UCSD-AML1 (cell line): Measurements from ENCODE around the gene CKAP4.
"Not testable (repeated sequence)": the region's sequence is repeated elsewhere in the genome, so short reads cannot be mapped to it uniquely, and the experiment has no call there.

Experiments
- DNase-seq: peaks from one replicate; lab custom pipeline; 2025; ENCODE audit not compliant: unreplicated experiment; lab: John Stamatoyannopoulos, UW

CKAP4 gene, protein sequence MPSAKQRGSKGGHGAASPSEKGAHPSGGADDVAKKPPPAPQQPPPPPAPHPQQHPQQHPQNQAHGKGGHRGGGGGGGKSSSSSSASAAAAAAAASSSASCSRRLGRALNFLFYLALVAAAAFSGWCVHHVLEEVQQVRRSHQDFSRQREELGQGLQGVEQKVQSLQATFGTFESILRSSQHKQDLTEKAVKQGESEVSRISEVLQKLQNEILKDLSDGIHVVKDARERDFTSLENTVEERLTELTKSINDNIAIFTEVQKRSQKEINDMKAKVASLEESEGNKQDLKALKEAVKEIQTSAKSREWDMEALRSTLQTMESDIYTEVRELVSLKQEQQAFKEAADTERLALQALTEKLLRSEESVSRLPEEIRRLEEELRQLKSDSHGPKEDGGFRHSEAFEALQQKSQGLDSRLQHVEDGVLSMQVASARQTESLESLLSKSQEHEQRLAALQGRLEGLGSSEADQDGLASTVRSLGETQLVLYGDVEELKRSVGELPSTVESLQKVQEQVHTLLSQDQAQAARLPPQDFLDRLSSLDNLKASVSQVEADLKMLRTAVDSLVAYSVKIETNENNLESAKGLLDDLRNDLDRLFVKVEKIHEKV

DNA sequence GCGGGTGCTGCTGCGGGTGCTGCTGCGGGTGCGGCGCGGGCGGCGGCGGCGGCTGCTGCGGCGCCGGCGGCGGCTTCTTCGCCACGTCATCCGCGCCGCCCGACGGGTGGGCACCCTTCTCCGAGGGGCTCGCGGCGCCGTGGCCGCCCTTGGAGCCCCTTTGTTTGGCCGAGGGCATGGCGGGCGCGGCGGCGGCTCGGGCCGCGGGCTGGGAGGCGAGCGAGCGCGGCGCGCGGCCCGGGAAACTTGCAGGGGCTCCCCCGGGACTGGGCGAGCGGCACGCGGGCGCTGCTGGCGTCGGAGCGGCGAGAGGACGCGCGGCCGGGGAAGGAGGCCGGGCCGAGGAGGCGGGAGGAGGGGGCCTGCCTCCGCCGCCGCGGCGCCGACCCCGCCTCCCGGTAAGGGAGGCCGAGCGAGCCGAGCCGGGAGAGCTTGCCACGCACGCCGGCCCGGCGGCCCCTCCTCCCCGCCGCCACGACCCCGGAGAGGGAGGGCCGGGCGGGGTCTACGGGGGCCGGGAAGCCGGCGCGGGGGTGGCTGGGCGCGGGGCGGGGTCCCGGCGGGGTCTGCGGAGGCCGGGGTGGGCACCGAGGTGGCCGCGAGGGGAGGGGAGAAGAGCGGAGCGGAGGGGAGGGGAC is at the start of gene CKAP4:
TSS of gene CKAP4 (minus strand) at position 347 of the 638 bp plus-strand sequence. CDS start at position 178, 169 bp downstream.
- no peak for DNase-seq

DNA sequence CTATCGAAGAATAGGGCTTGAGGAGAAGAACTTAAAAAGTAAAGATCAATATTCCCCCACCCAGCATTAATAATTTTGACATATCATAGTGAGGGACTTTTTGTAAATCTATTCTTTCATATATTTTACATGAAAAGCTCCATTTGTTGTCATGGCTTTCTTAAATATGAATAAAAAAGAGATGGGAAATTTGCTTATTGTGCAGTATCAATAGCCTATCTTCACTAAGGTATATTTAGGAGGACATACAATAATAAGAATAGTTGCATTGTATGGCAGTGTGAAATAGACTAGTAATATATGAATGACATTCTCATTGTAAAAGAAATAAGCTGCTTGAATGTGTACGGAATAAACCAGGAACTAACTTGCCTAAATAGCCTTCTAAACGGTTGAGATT is 49.3 kb upstream of the CKAP4 start:
- no peak for DNase-seq

DNA sequence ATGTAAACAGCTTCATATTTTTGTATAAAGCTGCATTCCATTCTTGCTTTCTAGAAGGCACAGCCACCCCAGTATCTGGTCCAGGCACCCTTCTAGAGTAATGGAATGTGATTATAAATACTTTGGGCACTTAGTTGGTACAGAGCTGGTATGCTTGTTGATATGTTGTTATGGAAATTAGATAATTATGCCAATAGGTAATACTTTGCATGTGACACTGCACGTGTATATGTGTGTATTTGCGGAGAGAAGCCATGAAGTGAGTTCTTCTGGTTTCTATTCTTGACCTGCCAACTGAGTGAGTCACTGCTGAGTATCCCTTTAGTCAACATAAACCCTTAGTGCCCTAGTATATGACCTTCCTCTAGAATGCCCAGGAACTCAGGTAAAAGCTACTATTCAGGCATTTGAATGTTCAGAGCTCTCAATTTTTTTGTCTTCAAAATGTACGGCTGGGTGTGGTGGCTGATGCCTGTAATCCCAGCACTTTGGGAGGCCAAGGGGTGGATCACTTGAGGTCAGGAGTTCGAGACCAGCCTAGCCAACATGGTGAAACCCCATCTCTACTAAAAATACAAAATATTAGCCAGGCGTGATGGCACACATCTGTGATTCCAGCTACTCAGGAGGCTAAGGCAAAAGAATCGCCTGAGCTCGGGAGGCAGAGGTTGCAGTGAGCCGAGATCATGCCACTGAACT is 48.5 kb upstream of the CKAP4 start:
- DNase-seq, result no peak

DNA sequence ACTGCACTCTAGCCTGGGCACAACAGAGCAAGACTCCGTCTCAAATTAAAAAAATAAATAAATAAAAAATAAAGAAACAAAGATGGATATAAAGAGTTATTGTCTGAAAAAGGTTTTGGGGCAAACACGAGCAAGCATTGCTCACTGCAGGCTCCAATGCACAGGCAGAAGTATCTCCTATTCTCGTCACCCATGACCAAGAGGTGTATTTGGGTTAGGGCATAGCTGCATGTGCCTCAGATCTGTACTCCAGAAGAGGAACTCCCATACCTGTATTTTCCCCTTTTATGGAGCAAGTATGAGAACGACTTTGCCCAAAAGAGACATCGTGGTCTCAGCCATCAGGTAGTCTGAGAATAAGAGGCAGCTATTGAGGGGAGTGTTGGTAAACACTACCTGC is 44.5 kb upstream of the CKAP4 start:
- no peak for DNase-seq

DNA sequence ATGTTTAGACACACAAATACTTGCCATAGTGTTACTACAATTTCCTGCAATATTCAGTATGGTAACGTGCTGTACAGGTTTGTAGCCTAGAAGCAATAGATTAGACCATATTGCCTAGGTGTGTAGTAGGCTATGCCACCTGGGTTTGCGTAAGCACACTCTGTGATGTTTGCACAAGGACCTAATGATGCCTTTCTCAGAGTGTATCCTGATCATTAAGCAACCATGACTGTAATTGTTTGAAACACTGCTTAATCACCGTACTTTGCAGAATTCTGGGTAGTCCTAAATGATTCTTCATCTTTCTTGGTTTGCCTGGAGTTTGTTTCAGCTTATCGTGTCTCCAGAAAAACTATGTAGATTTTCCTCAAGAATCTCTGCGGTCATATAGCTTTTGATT is 43.5 kb upstream of the CKAP4 start:
- DNase-seq, result no peak

DNA sequence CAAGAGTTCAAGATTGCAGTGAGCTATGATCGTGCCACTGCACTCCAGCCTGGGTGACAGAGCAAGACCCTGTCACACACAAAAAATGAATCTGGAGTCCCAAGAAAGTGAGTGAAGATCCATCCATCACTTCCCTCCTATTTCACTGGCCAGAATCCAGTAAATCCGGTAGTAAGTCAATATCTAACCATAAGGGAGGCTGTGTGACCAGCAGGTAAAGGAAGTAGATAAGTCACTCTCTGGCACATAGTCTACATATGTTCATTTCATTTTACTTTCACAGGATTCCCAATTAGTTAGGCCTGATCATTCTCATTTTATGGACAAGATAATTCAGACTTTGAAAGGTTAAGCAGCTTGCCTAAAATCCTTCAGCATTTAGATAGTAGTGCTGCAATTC is 42.8 kb upstream of the CKAP4 start:
- no peak for DNase-seq

DNA sequence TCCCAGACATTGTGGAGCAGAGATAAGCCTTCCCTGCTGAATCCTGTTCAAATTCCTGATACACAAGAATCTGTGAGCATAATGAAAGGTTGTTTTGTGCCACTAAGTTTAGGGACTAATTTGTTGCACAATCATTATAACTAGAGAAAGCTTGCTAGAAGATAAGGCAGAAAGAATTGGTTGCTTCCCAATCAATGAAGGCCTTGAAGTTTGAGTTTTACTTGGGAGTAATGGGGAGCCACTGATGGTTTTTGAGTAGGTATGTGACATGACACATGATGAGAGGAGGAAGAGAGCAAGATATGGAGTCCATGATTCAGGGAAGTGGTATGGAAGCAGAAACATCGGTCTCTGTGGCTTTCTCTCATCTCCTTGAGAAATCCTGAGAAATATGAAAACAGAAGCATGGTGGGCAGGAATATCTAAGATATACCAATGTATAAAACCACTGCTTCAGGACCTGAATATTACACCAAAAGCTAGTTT is 41.4 kb upstream of the CKAP4 start:
- no peak for DNase-seq

DNA sequence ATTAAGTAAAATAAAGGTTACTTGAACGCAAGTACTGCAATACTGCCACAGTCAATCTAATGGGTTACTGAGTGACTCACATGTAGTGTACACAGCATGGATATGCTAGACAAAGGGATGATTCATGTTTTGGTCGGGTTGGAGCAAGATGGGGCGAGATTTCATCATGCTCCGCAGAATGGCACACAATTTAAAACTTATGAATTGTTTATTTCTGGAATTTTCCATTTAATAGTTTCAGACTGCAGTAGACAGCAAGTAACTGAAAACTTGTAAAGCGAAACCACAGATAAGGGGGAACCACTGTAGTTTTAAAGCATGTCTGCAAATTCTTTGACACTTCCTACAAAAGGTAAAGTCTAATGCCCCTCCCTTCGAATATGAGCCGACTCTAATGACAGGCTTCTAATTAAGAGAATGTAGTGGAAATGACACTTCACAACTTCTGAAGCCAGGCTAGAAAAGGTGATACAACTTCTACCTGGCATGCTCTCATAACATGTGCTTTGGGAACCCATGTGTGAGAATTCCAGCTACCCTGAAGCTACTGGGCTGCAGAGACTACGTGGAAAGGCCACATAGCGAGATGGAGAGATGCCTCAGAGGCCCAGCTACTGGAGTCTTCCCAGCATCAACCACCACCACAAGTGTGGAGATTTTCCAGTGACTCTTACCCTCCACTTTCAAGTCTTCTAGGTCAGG is 40.8 kb upstream of the CKAP4 start:
- no peak for DNase-seq

DNA sequence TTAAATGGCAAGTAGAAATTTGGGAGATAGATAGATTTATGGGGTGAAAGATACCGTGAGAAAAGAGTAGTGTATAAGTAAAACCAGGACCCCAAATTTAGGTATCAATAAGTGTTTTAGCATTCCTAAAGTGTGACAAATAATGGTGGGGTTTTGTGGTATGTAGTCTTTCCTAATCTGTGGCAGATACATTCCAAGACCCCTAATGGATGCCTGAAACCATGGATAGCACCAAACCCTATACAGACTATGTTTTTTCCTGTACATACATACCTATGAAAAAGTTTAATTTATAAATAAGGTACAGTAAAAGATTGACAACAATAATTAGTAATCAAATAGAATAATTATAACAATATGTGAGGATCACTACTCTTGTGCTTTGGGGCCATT is 40.3 kb upstream of the CKAP4 start:
- no peak for DNase-seq

DNA sequence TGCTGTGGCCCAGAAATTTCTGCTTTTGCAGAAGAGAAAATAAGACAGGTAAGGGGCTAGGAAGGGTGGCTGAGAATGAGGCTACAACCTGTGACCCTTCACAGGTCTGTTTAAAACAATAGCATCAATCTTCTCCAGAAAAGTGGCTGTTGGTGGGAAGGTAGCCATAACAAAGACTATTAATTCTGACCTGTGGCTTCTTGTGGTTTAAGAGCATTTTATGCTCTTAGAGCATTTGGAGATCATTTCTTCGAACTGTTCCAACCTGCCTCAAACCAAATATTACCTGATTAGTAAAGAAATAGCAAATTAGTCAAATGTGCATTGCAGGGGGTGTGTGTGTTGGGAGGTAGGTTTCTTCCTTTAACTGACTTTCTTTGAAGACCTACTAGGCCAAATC is 39.5 kb upstream of the CKAP4 start:
- DNase-seq, result no peak

DNA sequence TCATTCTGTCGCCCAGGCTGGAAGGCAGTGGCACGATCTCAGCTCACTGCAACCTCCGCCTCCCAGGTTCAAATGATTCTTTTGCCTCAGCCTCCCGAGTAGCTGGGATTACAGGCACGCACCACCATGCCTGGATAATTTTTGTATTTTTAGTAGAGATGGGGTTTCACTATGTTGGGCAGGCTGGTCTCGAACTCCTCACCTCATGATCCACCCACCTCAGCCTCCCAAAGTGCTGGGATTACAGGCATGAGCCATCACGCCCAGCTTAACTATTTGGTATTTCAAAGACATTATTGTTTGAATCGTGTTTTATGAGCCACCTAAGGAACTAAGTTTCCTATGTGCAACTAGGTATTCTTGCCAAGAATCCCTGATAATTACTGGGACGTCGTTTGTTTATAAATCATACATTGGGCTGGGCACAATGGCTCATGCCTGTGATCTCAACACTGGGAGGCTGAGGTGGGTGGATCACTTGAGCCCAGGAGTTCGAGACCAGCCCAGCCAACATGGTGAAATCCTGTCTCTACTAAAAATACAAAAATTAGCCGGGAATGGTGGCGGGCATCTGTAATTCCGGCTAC is 38.8 kb upstream of the CKAP4 start:
- not testable (repeated sequence) for DNase-seq

DNA sequence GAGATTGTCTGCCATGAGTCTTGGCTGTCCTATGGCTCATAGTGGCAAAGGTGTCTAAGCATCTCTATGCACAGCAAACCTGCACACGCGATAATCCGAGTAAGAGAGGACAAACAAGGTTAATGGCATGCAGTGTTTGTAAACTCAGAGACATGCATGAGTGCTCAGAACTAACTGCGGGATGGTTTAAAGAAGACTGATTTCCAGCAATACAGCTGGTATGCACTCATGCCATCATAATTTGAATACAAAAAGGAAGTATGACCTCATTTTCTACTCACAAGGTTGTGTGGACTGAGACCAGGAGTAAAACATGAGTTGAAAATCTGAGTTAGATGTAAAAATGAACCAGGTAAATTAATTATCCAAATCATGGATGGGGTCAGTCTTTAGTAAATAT is 38.2 kb upstream of the CKAP4 start:
- DNase-seq, result no peak

DNA sequence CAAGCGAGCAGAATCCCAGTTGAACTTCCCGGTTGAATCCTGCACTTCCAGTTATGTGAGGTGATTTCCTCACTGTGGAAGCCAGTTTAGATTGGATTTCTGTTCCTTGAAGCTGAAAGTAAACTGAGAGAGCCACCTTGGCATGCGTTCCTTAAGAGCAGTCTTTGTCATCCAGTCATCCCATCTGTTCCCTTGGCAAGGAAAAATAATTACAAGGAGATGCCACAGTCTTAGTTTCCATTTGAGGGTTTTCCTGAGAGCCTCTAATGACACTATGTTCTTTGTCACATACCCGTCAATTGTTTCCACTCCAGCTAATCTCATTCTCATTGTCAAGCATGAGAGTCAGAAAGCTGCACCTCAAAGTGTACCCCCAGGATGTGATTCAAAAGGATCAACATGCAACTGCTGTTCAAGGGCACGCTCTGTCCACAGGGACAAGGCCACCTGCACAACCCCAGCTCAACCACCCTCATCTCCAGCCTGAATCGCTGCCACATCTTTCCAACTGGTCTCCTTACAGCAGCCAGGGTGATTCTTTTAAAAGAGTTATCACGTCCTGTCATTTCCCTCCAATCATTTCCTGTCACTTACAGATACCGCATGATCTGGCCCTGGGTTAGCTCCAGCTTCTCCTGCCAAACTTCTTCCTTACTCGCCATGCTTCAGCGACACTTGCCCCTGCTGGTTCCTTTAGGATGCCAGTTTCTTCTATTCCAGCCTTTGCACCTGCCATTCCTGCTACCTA is 36.7 kb upstream of the CKAP4 start:
- no peak for DNase-seq

DNA sequence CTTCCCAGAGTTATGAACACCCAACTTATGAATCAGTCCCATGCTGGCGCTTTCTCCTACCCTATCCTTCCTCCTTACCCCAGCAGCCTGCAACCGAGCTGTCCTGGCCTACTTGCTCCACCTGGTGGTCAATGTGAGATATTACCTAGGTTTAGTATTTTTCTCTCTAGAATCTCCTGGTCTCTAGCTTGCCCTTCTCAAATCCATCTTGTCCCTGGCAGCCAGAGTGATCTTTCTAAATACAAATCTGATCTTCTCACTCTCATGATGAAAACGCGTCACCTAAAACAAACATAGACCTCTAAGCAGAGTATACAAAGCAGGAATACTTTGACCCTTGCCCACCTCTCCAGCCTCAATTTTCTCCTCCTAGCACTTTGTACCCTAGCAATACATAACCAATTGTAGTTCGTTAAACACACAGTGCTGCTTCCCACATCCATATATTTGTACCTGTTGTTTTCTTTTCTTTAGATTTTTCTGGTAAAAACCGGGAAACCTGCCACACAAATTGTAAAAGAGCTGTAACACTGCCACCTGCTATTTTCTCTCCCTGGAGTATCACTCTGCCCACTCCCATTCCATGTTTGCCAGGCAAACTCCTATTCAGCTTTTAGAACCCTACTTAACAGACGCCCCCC is 34.8 kb upstream of the CKAP4 start:
- DNase-seq, result peak; percentile 17

DNA sequence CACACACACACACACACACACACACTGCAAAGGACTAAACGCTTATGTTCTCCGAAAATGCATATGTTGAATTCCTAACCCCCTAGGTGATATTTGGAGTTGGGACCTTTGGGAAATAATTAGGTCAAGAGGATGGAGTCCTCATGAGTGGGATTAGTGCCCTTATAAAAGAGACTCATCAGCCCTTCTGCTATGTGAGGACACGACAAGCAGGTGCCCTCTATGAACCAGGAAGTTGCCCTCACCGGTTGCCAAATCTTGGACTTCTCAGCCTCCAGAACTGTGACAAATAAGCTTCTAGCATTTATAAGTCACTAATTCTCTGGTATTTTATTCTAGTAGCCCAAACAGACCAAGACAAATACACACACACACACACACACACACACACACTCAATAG is 34.0 kb upstream of the CKAP4 start:
- no peak for DNase-seq

DNA sequence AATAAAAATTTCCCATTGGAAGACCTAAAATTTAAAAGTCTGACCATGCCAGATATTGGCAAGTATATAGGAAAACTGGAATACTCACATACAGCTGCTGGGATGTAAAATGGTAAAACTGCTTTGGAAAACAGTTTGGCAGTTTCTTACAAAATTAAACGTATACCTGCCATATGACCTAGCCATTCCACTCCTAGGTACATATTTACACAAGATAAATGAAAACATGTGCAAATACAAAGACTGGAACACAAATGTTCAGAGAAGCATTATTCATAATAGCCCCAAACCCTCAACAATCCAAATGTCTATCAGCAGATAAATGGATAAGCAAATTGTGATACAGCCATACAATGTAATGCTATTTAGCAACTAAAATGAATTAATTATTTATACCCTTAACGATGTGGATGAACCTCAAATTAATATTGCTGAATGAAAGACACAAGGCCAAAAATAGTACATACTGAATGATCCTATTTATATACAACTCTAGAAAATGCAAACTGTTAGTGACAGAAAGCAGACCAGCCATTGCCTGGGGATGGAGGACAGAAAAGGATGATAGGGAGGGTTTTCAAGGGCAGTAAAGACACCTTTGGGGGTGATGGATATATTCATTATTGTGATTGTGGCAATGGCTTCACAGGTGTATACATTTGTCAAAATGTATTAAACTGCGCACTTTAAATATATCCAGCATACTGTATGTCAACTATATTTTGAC is 33.4 kb upstream of the CKAP4 start:
- DNase-seq, result no peak

DNA sequence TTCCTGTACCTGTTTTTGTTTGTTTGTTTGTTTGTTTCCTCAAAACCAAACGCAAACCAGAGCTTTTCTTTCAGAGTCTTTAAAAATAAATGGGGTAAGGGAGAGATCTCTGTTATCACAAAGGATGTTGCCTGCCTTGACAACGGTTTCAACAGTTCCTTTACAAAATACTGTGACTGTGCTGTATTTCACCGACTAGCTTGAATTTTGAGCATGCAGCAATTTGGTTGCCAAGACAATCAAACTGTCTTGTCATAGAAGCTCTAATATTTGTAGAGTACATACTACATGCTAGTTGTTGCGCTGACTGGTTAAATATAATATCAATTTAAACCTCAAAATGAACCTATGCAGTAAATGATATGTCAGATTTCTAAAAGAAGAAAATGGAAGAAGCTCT is 32.3 kb upstream of the CKAP4 start:
- DNase-seq, result no peak

DNA sequence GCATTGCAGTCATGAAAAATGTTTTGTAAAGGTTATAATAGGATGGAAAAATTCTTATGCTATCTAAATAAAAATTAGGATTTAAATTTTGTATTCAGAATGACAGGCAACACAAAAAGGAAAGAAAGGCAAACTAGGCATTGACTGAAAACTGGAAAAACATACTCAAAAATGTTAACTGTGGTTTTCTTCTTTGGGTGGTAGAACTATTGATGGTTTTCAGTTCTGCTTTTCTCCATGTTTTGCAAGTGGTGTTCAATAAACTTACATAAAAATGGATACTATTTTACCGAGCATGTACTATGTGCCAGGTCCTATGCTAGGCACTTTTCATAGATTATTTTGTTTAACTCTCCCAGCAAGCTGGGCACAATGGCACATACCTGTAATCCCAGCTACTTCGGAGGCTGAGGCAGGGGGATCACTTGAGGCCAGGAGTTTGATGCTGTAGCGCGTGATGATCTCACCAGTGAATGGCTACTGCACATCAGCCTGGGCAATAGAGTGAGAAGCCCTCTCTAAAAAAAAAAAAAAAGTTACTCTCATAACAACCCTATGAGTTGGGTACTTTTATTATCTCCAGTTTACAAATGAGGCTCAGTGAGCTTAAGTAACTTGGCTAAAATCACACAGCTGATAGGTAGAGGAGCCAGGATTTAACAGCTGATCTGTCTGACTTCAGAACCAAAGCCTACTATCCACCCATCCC is 28.4 kb upstream of the CKAP4 start:
- DNase-seq, result no peak
